ENCODE results near the gene MINDY4.
A peak's percentile ranks its signal among the peaks of the same experiment; 100 is the strongest.

The MINDY4 gene

GRCh38 chr7:30743371-30744074 lies 27.7 kb upstream of the MINDY4 start:
- DNase-seq, result no peak

- no peak for DNase-seq
These were observed 27.2 kb upstream of the MINDY4 start for GRCh38 chr7:30744075-30744417.

DNA sequence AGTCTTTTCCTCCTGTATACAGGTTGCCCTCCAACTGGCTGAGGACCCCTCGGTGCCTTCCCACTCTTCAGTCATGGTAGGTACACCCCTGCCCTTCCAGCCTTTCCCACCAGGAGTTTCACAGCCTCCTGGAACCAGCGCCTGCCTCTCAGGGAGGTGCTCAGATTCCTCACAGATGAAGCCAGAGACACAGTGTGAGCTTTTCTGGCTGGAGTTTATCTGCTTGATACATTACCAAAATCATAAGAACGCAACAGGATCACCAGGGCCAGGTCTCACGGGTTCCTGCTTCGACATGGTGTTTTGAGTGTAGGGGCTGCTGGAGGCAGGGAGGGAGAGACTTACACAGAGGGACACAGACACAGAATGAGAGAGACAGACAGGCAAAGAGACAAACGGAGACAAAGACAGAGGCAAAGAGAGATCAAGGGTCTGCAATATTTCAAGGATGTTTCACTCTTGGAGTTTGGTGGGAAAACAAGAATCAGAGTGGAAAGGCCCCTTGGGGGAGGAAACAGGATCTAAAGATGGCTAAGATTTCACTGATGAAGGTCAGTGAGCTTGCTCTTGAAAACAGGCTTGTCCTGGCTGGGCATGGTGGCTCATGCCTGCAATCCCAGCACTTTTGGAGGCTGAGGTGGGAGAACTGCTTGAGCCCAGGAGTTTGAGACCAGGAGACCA lies 25.8 kb upstream of the MINDY4 start:
- no peak for DNase-seq

GRCh38 chr7:30750010-30750409 lies 21.2 kb upstream of the MINDY4 start:
- DNase-seq, result no peak

DNA sequence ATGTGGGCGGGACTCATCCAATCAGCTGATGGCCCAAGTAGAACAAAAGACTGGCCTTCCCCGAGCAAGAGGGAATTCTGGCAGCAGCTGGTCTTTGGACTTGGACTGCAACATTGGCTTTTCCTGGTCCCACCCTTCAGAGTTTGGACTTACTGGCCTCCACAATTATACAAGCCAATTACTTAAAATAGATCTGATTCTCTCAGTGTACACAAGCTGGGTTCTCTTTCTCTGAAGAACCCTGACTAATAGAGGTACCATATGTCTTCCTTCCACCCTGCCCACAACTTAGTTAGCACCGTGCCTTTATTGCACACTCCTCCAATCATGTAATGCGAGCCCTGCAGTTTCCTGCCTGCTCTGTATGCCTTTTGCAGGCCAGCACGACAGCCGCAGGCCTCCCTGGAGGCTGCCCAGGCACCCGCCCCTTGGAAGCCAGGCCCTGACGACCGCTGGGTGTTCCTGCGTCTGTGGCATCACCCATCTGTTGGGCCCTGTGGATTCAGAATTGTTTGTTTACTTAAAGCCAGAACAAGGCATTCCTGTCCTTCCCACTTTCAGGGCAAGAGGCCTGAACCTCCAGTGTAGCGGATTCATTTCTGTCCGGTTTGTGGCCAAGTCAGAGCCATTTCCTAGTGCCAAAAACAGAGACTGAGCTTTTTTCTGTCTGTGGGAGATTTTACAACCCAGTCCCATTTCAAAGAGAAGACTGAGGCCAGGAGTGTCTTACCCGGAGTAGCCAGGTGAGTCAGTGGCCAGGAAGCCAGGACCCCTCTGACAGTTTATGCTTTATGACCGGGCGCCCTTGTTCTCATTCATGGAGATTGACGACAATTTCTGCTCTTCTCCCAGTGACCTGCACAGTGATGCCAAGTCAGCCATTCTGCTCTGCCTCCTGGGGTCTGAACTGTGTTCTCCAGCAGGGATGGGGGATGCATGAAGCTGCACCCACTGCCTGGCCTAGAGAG lies 20.2 kb upstream of the MINDY4 start:
- DNase-seq, result peak; percentile 3

GRCh38 chr7:30751696-30752273 lies 19.4 kb upstream of the MINDY4 start, which contains the start of gene INMT:
TSS of gene INMT (plus strand) at chr7:30752135. CDS start at chr7:30752151, 16 bp downstream.
- DNase-seq, result no peak

- no peak for DNase-seq
These were observed 18.7 kb upstream of the MINDY4 start for GRCh38 chr7:30752484-30752883.

DNA sequence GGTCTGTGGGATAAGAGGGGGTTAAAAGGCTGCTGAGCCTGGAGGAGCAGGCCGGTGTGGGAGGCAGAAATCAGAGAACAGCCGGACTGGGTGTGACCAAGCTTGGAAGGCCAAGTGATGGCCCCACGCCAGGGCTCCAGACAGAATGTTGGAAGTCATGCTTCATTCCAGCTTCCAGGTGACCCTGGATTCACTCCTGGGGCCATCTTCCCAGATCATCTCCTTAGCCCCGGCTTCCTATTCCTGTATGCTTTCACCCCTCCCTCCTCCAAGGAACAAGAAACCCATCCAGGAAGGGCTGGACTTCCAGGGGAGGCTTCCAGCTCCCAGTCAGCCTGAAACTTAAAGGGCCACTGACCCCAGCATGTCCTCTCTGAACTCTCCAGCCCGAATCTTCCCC lies 18.2 kb upstream of the MINDY4 start:
- no peak for DNase-seq

- no peak for DNase-seq
These were observed 16.8 kb upstream of the MINDY4 start for GRCh38 chr7:30754315-30754877.

GRCh38 chr7:30755384-30756154 lies 15.6 kb upstream of the MINDY4 start:
- DNase-seq, result no peak

GRCh38 chr7:30757342-30757692 lies 13.9 kb upstream of the MINDY4 start:
- no peak for DNase-seq

DNA sequence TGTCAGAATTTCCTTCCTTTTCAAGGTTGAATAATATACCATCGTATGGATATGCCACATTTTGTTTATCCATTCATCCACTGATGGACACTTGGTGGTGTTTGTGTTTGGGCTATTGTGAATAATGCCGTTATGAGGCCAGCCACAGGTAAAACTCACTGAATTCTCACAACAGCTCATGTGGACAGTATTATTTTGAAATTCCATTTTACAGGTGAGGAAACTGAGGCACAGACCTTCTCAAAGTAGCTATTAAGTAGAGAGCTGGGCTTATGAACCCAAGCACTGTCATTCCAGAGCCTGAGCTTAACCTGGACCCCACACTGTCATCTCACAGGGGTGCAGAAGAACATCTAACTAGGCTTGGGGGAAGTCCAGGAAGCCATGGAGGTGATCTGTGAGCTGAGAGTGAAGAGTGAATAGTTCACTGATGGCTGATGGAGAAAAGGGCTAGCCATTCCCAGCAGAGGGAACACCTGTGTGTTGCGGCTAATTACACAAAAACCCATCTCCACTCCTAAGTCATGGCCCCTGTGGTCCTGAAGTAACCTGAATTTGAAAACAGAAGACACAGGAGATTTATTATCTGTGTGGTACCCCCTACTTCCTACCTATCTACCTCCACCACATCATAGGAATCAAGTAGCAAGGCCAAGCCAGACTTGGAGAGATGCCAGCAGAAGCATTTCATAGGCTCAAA lies 10.6 kb upstream of the MINDY4 start:
- no peak for DNase-seq

DNA sequence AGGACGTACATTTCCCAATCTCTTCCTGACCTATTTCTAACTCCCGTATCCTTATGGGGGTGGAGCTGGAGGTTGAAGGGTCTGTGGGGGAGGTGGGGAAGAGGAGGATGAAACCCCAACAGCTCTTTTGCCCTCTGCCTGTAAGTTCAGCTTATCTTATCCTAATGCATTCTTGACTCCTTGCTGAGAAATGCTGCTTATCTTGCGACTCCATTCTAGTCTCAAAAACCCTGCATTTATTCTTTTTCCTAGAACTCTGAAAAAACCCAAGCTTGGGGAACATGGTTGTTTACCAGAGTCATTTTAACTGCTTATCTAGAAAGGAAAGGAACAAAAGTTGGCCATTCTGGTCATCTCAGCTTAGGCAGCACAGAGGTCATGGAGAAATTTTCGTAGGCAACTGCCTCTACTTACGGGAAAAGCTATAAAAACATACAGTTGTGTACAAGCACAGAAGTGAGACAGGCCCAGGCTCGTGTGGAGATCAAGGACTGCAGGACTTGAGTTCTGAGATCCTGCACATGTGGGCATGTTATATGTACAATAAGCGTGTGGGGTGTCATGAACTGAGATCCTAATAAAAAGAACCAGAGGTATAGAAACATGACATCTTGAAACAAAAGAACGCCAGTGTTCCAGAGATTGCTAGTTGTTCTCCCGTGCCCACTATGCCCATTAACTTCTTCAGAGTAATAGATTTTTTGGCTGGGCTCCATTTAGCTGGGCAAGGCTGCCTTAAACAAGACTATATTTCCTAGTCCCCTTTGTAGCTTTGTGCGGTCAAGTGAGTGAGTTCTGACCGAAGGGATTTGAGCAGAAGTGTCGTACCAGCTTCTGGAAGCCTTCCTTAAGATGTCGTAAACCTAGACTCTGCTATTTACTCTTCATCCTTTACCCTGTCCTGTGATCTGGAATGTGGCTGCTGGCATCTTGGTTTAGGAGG lies 9.7 kb upstream of the MINDY4 start:
- DNase-seq, result no peak

DNA sequence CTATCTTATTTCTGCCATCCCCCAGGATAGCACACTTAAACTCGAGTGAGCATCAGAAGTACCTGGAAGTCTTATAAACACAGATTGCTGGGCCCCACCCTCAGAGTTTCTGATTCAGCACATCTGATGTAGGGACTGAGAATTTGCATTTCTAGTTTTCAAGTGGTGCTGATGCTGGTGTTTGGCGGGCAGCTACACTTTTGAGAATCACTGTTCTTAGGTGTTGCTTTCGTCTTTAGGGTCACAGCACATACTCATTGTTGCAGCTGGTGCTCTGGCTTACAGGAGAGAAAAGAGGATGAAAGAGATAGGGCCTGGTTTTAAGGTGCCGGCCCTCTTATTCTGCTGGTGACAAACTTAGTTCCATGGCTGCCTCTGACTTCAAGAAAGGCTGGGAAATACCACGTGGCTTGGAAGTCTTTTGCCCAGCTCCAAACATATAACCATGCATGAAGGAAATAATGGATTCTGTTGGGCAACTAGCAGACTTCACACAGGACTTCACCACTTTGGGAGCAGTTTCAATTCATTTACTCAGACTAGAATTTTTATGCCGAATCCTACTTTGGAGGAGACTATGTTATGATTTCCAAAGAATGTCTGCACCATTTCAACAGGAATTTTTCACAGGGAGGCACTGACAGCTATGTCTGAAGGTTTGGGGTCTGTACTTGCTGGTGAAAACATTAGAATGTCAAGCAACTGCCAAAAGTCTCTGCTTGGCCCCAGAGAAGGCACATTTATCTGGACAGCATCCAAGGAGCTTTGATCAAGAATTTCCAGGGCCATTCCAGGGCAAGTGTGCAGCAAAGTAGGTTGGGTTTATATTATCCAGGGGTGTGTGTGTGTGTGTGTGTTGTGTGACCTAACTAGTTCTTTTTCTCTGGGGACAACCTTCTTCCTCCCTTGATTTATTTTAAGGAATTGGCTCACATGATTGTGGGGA lies 6.9 kb upstream of the MINDY4 start:
- no peak for DNase-seq

DNA sequence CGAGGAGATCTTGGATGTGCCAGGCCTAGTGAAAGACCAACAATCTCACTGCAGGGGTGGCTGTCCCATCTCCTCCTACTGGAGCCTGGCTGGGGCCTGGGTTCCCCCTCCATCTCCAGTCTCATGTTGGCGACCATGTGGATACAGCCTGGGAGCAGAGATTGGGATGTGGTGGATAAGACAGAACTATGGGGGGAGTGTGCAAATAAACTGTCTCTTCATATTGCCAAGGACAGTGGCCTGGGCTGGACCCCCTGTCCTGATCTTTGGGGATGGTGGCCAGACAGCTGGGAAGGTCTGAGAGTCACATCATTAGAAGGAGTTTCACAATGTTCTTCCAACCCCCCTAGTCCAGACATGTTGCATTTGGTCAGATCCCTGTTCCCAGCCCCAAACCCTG lies 5.8 kb upstream of the MINDY4 start:
- DNase-seq, result no peak

GRCh38 chr7:30770845-30771173 lies 408 bp upstream of the MINDY4 start:
- no peak for DNase-seq

GRCh38 chr7:30771880-30772425 lies 736 bp downstream of the MINDY4 start:
- DNase-seq, result no peak

GRCh38 chr7:30772984-30773383 lies 1.8 kb downstream of the MINDY4 start:
- DNase-seq, result no peak

DNA sequence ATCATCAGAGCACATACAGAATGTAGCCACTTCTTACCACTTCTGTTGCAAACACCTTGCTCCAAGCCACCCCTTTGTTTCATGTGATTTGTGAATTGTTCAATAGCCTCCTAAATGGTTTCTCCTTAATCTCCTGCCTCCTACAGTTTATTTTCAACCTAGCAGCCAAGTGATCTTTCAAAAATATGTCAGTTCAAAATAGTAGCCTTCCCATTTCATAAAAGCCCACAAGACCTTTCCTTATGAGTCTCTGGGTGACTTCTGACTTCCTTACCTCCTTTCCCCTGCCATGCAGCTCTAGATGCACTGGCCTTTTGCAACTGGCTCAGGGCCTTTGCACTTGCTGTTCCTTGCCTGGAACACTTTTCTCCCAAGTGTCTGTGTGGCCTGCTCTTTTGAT lies 4.8 kb downstream of the MINDY4 start:
- no peak for DNase-seq

All from NCI-H1436 (cell line).